ENCODE results near the gene ABCA9. TPM values are rescaled to one million over a fixed set of nuclear protein-coding genes. Genes with fewer than 3 reads are reported as not detected.

The ABCA9 gene
- total RNA-seq, 2 experiments from 2014 or later, result not detected

DNA sequence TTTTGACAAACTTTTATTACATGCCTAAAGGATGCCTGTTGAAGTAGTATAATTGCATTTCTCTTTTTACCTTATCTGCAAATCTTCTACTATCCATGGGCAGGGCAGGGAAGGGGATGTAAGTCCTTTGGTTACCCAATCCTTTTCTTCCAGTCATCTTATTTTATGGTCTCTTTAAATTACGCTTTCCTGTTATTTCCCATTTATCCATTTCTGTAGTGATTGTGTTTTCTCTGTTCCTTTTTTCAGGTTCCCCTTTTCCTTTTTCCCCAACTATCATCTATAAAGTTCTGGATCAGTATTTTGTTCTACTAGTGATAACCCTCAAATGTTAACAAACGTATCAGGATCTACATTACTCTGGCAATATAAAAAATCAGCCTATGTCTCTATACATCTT, 3.3 kb upstream of the ABCA9 start:
- Mint-ChIP-seq H3K4me1 (ENCODE audit: low read depth) (peaks cover 17% of the 10 kb centered on the region), H3K36me3 (ENCODE audit: low read depth) (no peaks in the 10 kb centered on the region), H3K27ac (no peak overlapping the region), H3K9me3 (no peaks in the 10 kb centered on the region), H3K27me3 (peaks cover 3% of the 10 kb centered on the region), H3K4me3 (no peak overlapping the region)
- CTCF ChIA-PET, result no interaction called here
- no peak for DNase-seq
- ATAC-seq, result no peak
- intact Hi-C loops (cut with micrococcal nuclease), result no loop called here
- TF ChIP-seq, protein P1, sequence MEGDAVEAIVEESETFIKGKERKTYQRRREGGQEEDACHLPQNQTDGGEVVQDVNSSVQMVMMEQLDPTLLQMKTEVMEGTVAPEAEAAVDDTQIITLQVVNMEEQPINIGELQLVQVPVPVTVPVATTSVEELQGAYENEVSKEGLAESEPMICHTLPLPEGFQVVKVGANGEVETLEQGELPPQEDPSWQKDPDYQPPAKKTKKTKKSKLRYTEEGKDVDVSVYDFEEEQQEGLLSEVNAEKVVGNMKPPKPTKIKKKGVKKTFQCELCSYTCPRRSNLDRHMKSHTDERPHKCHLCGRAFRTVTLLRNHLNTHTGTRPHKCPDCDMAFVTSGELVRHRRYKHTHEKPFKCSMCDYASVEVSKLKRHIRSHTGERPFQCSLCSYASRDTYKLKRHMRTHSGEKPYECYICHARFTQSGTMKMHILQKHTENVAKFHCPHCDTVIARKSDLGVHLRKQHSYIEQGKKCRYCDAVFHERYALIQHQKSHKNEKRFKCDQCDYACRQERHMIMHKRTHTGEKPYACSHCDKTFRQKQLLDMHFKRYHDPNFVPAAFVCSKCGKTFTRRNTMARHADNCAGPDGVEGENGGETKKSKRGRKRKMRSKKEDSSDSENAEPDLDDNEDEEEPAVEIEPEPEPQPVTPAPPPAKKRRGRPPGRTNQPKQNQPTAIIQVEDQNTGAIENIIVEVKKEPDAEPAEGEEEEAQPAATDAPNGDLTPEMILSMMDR (IDR thresholded peaks at IDR 0.05), result no peak
- POLR2A ChIA-PET, result no interaction called here

DNA sequence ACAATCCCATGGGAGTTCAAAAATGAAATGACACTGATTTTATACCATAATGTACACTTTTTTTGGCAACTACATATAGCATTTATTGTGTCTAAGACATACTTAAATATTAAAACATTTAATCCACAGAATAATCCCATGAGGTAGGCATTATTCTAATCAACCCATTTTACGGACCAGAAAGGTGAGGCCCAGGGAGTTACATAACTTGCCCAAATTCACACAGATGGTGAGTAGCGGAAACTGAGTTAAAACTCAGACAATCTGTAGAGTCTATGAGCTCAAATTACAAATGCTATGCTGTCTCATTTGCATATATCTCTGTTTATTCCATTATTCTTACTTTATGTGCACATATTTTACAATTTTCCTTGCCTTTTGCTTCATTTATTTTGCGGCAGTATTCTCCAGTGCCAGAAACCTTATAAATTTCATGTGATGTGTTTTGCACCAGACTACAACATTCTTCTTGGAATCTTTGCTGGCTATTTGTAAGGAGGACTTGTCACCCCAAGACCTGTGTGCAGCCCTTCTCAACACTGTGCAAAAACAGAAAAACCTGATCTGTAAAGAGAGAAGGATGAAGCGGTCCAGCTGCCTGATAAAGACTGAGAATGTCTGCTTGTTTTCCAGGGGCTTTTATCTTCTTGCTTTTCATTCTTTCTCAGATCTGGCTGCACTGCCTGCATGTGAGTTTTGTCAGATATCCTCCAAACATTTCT, 2.3 kb upstream of the ABCA9 start:
- intact Hi-C loops (cut with micrococcal nuclease), result no loop called here
- Mint-ChIP-seq H3K27ac (no peak overlapping the region), H3K9me3 (no peaks in the 10 kb centered on the region), H3K4me1 (ENCODE audit: low read depth) (peaks cover 17% of the 10 kb centered on the region), H3K27me3 (peaks cover 3% of the 10 kb centered on the region), H3K36me3 (ENCODE audit: low read depth) (no peaks in the 10 kb centered on the region), H3K4me3 (no peak overlapping the region)
- TF ChIP-seq, protein P1 (IDR thresholded peaks at IDR 0.05), result no peak
- ChIA-PET CTCF (no interaction called here), POLR2A (no interaction called here)
- DNase-seq, result no peak
- no peak for ATAC-seq

DNA sequence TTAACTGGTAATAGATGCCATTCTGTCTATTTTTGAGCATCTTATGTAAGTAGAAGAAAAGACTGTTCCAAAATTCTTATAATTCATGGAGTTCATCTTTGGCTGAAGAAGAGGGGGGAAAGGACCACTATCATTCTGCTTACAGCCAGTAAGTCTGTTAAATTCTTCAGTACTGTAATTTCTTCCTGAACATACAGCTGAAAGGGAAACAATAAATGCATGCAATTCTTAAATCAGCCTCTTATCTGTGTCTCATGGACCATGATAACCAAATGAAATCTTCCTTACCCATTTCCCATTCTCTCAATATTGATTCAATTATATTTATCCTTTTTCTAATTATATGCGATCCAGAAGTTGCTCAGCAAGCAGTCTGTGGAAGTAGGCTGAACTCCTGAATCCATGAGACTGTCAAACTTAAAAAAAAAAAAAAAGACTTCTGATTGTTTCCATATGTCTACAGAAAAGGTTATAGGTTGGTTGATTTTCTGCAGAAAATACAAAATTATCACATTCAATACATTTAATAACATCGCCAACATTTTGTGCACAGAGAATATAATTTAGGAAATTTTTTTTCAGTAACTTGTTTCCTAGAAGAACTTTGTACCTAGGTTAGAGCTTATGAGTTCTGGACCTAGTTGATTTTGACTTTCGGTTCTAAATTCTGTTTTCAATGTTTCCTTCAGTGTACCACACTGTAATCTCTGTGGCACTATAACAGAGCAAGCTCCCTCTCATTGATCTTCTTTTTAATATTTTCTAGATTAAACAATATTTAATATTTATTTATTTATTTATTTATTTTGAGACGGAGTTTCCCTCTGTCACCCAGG, 1.2 kb upstream of the ABCA9 start:
- no peak overlapping the region for H3K27ac Mint-ChIP-seq
- CTCF ChIA-PET, result no interaction called here
- intact Hi-C loops (cut with micrococcal nuclease), result no loop called here

DNA sequence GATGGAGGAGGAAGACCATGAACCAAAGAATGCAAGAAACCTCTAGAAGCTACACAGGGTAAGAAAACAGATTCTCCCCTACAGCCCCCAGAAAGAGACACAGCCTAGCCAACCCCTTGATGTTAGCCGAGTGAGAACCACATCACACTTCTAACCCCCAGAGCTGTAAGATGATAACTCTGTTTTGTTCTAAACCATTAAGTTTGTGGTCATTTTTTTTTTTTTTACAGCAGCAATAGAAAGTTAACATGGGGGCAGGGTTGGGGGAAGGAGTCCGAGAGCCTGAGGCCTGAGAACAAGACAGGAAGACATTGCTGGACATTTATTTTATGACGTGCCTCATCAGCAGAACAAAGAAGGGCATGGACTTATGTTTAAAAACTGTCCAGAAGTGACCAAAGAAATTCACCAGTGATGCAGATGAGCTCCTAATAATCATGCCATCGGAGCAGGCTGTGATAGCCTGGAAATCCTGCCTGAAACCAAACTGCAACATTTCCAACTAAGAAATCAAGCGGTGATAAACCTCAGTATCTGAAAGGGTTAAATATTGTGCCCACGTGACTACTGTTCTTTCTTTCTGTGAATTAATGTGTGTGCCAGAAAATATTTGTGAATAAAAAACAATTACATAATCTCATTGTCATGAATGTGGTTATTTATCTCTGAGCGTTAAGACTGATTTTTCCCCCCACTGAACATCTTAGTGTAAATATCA, 1.1 kb downstream of the ABCA9 start:
- Mint-ChIP-seq H3K4me1 (ENCODE audit: low read depth) (no peaks in the 10 kb centered on the region), H3K9me3 (peaks cover 8% of the 10 kb centered on the region), H3K4me3 (no peak overlapping the region), H3K27ac (no peak overlapping the region), H3K36me3 (ENCODE audit: low read depth) (no peaks in the 10 kb centered on the region), H3K27me3 (no peaks in the 10 kb centered on the region)
- ATAC-seq (no peak), DNase-seq (no peak)
- intact Hi-C loops (cut with micrococcal nuclease), result no loop called here
- CTCF ChIA-PET, result no interaction called here
- TF ChIP-seq, protein P1 (IDR thresholded peaks at IDR 0.05), result no peak
- POLR2A ChIA-PET, result no interaction called here

More for the DNA sequence above, 1.2 kb upstream of the ABCA9 start:
- H3K4me1 Mint-ChIP-seq (ENCODE audit: low read depth), result peaks cover 17% of the 10 kb centered on the region
- TF ChIP-seq, protein P1 (IDR thresholded peaks at IDR 0.05), result no peak
- POLR2A ChIA-PET, result no interaction called here
- ATAC-seq (no peak), DNase-seq (no peak)
- peaks cover 3% of the 10 kb centered on the region for H3K27me3 Mint-ChIP-seq
- peaks cover under 1% of the 10 kb centered on the region for H3K9me3 Mint-ChIP-seq
- H3K4me3 Mint-ChIP-seq, result no peak overlapping the region
- H3K36me3 Mint-ChIP-seq (ENCODE audit: low read depth), result no peaks in the 10 kb centered on the region

Measured in activated CD8-positive, alpha-beta T cell treated with anti-CD3 and anti-CD28 coated beads for 36 hours (primary cell).